ENCODE measurements around the gene FKBP6.
"Not testable (repeated sequence)": the region's sequence is repeated elsewhere in the genome, so short reads cannot be mapped to it uniquely, and the experiment has no call there.

Gene FKBP6

GRCh38 chr7:73324081-73324845 lies 3.7 kb upstream of the FKBP6 start:
- not testable (repeated sequence) for DNase-seq (ENCODE audit: low read depth)

- not testable (repeated sequence) for DNase-seq (ENCODE audit: low read depth)
Observed at GRCh38 chr7:73325424-73325823, 2.5 kb upstream of the FKBP6 start.

GRCh38 chr7:73327449-73327848 lies 512 bp upstream of the FKBP6 start:
- DNase-seq (ENCODE audit: low read depth), result not testable (repeated sequence)

GRCh38 chr7:73328696-73329095 lies 735 bp downstream of the FKBP6 start:
- DNase-seq (ENCODE audit: low read depth), result no peak

GRCh38 chr7:73329861-73330581 lies 2.1 kb downstream of the FKBP6 start:
- no peak for DNase-seq (ENCODE audit: low read depth)

- no peak for DNase-seq (ENCODE audit: low read depth)
Observed at GRCh38 chr7:73330772-73331171, 2.8 kb downstream of the FKBP6 start.

- DNase-seq (ENCODE audit: low read depth), result no peak
Observed at GRCh38 chr7:73332447-73332846, 4.5 kb downstream of the FKBP6 start.

- DNase-seq (ENCODE audit: low read depth), result no peak
Observed at GRCh38 chr7:73338321-73338720, 10.4 kb downstream of the FKBP6 start.

- no peak for DNase-seq (ENCODE audit: low read depth)
Observed at GRCh38 chr7:73340514-73340913, 12.6 kb downstream of the FKBP6 start.

- DNase-seq (ENCODE audit: low read depth), result peak; percentile 57
Observed at GRCh38 chr7:73341877-73342276, 13.9 kb downstream of the FKBP6 start.

- DNase-seq (ENCODE audit: low read depth), result peak; percentile 42
Observed at GRCh38 chr7:73342645-73343044, 14.7 kb downstream of the FKBP6 start.

GRCh38 chr7:73343671-73344380 lies 15.9 kb downstream of the FKBP6 start:
- no peak for DNase-seq (ENCODE audit: low read depth)

- DNase-seq (ENCODE audit: low read depth), result no peak
Observed at GRCh38 chr7:73345538-73345937, 17.6 kb downstream of the FKBP6 start.

GRCh38 chr7:73345951-73346350 lies 18.0 kb downstream of the FKBP6 start:
- no peak for DNase-seq (ENCODE audit: low read depth)

- DNase-seq (ENCODE audit: low read depth), result no peak
Observed at GRCh38 chr7:73349763-73350162, 21.8 kb downstream of the FKBP6 start.

GRCh38 chr7:73350306-73351068 lies 22.5 kb downstream of the FKBP6 start:
- DNase-seq (ENCODE audit: low read depth), result no peak

GRCh38 chr7:73351447-73352167 lies 23.6 kb downstream of the FKBP6 start:
- DNase-seq (ENCODE audit: low read depth), result no peak

- DNase-seq (ENCODE audit: low read depth), result no peak
Observed at GRCh38 chr7:73352784-73353183, 24.8 kb downstream of the FKBP6 start.

GRCh38 chr7:73353243-73353642 lies 25.3 kb downstream of the FKBP6 start:
- no peak for DNase-seq (ENCODE audit: low read depth)

- no peak for DNase-seq (ENCODE audit: low read depth)
Observed at GRCh38 chr7:73354196-73354595, 26.2 kb downstream of the FKBP6 start.

GRCh38 chr7:73354821-73355220 lies 26.9 kb downstream of the FKBP6 start:
- no peak for DNase-seq (ENCODE audit: low read depth)

Measured in fibroblast of the conjunctiva (primary cell).